ENCODE measurements around the gene ZNF410.
"Not testable (repeated sequence)": the region's sequence is repeated elsewhere in the genome, so short reads cannot be mapped to it uniquely, and the experiment has no call there.

ZNF410 gene

DNA sequence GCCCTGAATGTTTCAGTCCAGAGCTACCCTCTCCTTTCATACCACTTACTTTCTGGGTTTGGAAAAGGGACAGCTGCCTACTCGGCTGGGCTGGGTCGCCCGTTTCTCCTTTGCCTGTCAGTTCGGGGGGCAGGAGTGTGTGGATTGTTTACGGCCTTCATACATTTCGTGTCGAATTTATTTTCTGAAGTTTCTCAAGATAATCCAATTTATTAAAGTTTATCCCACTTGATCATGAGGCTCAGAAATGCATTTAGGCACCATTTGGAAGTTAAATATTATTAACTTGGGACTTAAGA is 608 bp downstream of the ZNF410 start:
- DNase-seq (ENCODE audit: low spot score) = no peak
- in situ Hi-C loops (cut with MboI; ENCODE audit: low sequenced_read_pairs, unreplicated experiment) = no loop called here
- TF ChIP-seq, protein P1, sequence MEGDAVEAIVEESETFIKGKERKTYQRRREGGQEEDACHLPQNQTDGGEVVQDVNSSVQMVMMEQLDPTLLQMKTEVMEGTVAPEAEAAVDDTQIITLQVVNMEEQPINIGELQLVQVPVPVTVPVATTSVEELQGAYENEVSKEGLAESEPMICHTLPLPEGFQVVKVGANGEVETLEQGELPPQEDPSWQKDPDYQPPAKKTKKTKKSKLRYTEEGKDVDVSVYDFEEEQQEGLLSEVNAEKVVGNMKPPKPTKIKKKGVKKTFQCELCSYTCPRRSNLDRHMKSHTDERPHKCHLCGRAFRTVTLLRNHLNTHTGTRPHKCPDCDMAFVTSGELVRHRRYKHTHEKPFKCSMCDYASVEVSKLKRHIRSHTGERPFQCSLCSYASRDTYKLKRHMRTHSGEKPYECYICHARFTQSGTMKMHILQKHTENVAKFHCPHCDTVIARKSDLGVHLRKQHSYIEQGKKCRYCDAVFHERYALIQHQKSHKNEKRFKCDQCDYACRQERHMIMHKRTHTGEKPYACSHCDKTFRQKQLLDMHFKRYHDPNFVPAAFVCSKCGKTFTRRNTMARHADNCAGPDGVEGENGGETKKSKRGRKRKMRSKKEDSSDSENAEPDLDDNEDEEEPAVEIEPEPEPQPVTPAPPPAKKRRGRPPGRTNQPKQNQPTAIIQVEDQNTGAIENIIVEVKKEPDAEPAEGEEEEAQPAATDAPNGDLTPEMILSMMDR (IDR thresholded peaks at IDR 0.05; ENCODE audit: borderline replicate concordance, control extremely low read depth, extremely low read depth, insufficient read depth, missing control alignments) = no peak

DNA sequence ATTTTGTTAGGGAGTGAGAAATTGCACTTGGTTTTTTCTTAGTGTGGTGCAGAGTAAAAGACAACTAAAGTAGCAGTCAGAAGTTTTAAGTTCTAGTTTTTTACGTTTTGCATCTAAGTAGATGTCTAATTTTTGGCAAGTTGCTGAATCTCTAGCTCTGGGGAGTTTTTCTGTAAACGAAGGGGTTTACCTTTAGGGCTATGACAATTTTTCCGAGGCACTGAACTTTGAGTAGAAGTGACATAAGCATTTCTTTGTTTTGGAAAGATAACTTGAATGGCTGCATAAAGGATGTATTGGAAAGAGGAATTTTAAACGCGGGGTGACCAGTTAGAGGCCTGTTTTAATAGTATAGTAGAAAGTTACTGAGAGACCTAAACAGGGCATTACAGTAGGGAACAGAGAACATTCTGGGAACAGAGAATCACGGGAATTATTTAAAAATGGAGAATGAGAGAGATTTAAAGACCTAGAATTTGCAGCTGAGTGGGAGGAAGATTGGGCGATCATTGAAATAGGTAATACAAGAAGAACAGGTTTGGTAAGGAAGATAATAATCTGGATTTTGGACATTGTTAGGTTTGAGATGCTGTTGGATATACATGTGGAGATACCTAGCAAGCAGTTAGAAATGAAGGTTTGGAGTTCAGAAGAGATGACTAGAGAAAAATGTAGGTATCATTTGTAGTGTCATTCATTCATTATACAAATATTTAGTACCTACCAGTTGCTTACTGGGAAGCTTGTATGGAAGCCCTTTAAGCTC is 1.2 kb downstream of the ZNF410 start:
- in situ Hi-C loops (cut with MboI; ENCODE audit: low sequenced_read_pairs, unreplicated experiment) = no loop called here
- TF ChIP-seq, protein P1 (IDR thresholded peaks at IDR 0.05; ENCODE audit: borderline replicate concordance, control extremely low read depth, extremely low read depth, insufficient read depth, missing control alignments) = no peak
- DNase-seq (ENCODE audit: low spot score) = no peak

DNA sequence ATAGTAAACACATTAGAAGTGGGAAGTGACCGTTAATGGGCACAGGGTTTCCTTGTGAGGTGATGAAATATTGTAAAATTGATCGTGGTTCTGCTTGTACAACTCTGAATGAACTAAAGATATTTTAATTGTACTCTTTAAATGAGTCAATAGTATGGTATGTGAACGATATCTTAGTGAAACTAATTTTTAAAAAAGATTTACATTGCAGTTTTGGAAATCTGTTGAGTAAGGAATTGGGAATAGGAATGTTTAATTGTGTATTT is 1.7 kb downstream of the ZNF410 start:
- no peak for DNase-seq (ENCODE audit: low spot score)
- in situ Hi-C loops (cut with MboI; ENCODE audit: low sequenced_read_pairs, unreplicated experiment) = no loop called here
- TF ChIP-seq, protein P1 (IDR thresholded peaks at IDR 0.05; ENCODE audit: borderline replicate concordance, control extremely low read depth, extremely low read depth, insufficient read depth, missing control alignments) = no peak

DNA sequence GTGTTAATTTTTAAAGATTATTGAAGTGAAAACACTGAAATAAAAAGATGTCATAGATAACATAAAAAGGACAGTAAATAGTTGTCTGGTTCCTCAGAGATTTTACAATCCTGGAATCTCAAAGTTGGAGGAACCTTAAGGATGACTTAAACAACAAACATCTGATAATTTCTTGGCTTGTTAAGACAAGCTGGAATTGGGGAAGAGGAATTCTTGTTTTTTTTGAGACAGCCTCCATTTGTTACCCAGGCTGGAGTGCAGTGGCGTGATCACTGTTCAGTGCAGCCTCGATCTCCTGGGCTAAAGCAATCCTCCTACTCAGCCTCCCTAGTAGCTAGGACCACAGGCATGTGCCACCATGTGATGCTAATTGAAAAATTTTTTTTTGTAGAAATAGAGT is 2.3 kb downstream of the ZNF410 start:
- in situ Hi-C loops (cut with MboI; ENCODE audit: low sequenced_read_pairs, unreplicated experiment) = no loop called here
- no peak for DNase-seq (ENCODE audit: low spot score)
- TF ChIP-seq, protein P1 (IDR thresholded peaks at IDR 0.05; ENCODE audit: borderline replicate concordance, control extremely low read depth, extremely low read depth, insufficient read depth, missing control alignments) = no peak

DNA sequence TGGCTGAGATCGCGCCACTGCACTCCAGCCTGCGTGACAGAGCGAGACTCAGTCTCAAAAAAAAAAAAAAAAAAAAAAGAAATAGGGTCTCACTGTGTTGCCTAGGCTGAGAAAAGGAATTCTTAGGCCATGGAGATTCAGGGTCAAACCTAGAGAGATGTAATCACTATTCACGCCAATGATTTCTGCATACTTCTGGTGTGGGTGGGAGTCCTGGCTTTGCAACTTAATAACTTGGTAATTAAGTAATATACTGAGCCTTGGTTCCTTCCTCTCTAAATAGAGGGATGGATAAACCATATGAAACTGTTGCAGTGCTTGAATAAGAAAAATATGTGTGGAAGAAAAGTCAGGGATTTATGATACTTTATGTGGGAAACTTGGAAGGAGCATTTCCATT is 2.7 kb downstream of the ZNF410 start:
- no peak for DNase-seq (ENCODE audit: low spot score)
- in situ Hi-C loops (cut with MboI; ENCODE audit: low sequenced_read_pairs, unreplicated experiment) = no loop called here
- TF ChIP-seq, protein P1 (IDR thresholded peaks at IDR 0.05; ENCODE audit: borderline replicate concordance, control extremely low read depth, extremely low read depth, insufficient read depth, missing control alignments) = no peak

DNA sequence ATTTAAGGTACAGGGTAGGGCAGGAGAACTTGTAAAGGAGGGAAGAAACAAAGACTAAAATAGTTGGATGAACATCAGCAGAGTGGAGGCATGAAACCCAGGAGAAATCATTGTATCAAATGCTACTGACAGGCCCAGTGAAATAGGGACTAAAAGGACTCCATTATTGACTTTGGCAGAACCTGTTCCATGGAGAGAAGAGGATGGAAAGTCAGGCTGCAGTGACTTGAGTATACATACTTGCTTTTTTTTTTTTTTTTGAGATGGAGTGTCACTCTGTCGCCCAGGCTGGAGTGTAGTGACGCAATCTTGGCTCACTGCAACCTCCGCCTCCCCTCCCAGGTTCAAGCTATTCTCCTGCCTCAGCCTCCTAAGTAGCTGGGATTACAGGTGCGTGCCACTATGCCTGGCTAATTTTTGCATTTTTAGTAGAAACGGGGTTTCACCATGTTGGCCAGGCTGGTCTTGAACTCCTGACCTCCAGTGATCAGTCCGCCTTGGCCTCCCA is 7.6 kb downstream of the ZNF410 start:
- in situ Hi-C loops (cut with MboI; ENCODE audit: low sequenced_read_pairs, unreplicated experiment); DNase-seq (ENCODE audit: low spot score): not testable (repeated sequence)

DNA sequence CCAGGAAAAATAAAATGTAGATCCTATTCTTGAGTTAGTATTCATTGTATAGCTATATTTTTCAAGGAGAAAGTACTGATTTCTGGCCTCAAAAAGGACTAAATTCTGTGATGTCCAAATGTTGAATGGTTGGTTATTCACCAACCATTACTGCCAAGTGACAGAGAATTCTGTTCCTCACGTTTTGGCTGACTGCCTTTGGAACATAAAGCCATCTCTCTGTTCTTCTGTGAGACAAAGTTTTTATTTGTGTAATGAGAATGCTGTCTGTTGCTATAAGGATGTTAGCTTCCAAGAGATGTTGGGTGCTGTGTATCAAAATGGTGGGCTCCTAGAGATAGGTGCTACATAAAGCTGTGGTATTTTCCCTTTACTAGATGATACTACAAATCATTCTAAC is 9.3 kb downstream of the ZNF410 start:
- TF ChIP-seq, protein P1 (IDR thresholded peaks at IDR 0.05; ENCODE audit: borderline replicate concordance, control extremely low read depth, extremely low read depth, insufficient read depth, missing control alignments) = no peak
- in situ Hi-C loops (cut with MboI; ENCODE audit: low sequenced_read_pairs, unreplicated experiment) = no loop called here
- no peak for DNase-seq (ENCODE audit: low spot score)

Data from GM13976 (cell line).